GM21723 (cell line): ENCODE data around the gene ROM1.
A peak's percentile ranks its signal among the peaks of the same experiment; 100 is the strongest.
"Not testable (repeated sequence)": the region's sequence is repeated elsewhere in the genome, so short reads cannot be mapped to it uniquely, and the experiment has no call there.

Source experiments
- ATAC-seq: cut with Tn5 transposase; IDR thresholded peaks from one replicate; pipeline ENCODE4 v1.9.1; 2021; ENCODE audit warnings: mild to moderate bottlenecking, moderate library complexity; ENCODE audit not compliant: unreplicated experiment

ROM1 gene, protein sequence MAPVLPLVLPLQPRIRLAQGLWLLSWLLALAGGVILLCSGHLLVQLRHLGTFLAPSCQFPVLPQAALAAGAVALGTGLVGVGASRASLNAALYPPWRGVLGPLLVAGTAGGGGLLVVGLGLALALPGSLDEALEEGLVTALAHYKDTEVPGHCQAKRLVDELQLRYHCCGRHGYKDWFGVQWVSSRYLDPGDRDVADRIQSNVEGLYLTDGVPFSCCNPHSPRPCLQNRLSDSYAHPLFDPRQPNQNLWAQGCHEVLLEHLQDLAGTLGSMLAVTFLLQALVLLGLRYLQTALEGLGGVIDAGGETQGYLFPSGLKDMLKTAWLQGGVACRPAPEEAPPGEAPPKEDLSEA

DNA sequence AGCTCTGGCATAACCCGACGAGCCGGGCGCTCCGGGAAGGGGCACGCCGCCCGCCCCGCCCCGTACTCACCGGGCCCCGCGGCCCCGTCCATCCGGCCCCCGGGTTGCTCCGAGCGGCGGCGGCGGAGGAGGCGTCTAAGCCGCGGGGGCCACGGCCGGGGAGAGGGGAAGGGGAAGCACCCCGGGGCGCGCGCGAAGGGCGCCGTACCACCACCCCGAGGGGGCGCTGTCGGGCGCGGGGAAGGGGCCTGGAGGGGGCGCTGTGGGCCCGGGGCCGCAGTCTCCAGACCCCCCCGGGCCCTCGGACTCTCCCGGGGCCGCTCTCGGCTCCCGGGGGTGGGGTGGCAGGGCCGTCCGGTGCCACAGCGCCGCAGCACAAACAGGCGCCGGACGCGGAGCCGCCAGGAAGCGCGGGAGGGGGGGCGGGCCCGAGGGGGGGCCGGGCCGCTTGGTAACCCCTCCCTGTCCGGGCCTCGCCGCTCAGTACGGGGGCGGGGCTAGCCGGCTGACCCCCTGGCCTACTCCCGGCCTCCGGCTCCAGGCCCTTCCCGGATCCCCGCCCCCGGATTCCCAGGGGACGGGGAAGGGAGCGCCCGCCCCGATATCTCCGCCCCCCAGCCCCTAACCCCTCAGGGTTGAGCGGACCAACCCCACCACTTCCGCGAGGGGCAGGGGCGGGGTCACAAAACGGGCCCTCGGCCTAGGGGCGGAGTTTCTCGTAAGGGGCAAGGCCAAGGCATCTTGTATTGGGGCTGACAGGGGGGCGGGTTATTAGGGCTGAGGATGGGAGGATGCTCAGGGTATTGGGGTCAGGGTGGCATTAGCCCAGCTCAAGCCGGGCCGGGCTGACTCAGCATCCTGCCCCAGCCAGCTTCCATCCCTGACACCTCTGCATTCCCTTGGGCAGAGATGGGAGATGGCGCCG, at the start of gene ROM1, which contains the start of gene EML3:
Gene ROM1 (plus strand): TSS at position 892 of the 925 bp plus-strand sequence. CDS start 25 bp downstream, at position 917.
Gene EML3 (minus strand): TSS at position 410 of the 925 bp plus-strand sequence. CDS start 318 bp downstream, at position 92.
- ATAC-seq, result peak; percentile 74

DNA sequence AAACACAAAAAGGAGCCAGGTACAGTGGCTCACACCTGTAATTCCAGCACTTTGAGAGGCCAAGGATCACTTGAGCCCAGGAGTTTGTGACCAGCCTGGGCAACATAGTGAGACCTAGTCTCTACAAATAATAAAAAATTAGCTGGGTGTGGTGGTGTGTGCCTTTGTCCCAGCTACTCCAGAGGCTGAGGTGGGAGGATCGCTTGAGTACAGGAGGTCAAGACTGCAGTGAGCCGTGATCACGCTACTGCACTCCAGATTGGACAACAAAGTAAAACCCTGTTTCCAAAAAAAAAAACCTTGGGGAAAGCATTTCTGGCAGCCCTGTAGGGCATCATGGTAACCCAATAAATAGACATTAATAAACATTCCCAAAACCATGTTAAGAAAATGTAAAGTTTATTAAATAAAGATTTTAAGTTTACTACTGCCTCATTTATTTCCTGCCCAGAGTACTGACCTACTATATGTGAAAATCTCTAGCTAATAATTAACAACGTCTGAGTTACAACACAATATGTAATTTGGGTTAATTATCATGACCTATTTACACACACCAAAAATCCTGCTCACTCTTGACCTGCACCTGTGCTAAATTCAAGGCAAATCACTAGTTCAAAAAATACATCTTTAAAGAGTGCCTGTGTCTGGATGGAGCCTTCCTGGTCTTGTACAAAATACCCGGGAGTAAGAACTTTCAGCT, 47.8 kb upstream of the ROM1 start:
- ATAC-seq, result no peak

DNA sequence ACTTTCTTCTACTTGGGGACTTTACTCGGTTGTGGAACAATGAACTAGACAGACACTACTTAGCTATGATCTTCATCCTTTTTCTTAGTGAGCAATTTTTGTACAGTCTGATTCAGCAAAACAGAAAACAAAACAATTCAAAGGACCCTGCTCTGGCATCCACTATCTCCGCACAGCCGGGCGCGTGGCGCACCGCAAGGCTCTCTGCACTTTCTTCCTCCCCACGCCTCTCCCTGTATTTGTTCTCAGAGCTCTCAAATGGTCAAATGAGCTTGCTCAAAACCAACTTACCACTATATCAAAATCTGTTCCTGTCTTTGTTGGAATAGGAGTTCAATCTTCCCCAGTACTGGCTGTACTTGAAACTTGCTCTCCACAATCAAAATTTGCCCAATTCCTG, 46.8 kb upstream of the ROM1 start:
- ATAC-seq, result no peak

DNA sequence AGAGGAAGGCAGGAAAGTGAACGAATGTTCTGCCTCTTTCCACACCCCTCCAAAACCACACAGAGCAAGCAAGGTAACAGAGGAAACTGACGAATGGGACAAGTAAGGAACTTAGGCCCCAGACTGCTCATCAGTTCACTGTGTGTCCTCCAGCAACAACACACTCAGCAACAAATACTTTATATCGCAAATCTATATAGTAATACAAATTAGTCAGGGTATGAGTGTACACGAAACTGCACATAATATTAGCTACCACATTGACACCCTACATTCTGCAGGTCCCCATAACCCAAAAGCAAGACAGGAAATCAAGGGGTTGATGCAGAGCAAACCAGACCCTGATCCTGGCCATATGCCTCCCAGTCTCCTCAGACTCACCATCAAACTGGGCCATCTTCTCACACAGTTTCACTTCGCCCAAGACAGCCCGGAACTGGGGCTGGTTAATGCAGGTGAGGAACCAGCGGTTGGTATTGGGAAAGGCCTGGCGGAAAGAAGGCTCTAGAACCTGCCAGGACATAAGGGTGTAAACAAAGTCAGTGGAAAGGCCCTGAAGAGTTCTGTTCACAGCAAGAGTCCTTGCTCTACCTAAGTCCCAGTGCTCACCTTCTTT, 45.9 kb upstream of the ROM1 start:
- no peak for ATAC-seq

DNA sequence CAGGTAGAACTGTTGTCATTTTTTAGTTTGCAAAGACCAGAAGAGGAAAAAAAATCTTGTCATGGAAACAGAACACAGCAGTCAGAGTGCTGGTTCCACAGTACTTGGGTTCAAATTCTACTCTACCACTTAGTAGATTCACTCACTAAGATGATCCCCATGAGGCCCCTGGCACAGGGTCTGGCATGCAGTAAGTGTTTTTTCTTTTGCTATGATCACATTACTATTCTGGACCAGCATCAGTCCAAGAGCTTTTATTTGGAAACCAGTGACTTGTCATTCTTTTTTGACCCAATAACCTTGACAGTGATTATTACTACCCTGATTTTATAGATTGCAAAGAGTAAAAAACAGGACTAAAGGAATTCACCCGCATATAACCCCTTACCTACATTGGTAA, 43.4 kb upstream of the ROM1 start:
- ATAC-seq, result no peak

DNA sequence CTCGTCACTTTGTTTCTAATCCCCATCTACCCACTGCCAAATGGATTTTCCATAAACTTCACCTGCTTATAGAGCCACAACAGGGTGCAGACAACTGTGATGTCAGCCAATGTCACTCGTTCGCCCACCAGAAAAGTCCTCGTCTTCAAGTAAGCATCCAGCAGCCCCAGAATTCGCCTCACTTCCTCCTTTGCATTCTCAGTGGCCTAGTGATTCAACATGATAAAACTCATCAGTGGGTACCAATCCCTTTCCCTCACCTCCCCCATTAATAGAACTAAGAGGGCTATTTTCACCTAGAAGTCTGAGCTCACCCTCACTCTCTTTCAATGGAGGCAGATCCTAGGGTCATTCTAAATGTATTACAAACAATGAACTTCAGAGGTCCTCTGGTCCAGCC, 42.2 kb upstream of the ROM1 start:
- not testable (repeated sequence) for ATAC-seq

DNA sequence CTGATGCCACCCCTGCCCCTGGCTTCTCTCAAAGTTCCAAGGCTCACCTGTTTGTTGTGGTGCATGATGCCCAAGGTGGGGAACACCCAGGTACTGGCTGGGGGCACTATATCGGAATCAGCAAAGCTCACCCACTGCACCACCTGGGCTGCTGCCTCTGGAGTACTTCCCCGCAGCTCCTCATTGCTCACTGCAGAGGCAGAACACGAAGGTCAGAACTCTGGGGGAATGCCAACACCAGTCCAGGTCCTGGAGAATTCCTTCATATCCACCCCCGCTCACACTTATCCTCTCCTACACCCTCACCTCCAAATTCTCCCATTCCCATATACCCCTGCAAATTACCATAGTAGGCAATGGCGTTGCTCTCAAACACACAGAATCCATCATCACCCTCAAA, 41.6 kb upstream of the ROM1 start:
- not testable (repeated sequence) for ATAC-seq

DNA sequence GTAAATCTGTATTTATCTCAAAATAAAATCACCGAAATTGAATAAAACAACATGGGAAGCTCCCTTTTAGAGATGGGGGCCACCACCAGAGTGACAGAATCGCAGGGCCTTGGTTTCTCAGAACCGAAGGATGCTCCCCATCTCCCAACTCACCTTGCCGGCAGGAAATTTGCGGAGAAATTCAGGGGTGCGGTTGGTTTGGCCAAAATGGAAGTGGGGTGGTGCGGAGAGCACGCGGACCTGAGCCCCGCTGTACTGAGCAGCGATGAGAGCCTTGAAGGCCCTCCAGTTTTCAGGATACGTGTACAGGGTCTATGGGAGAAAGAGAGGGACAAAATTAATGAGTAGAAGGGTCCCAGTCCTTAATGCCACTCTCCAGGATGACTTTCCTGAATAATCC, 40.6 kb upstream of the ROM1 start:
- ATAC-seq, result no peak

DNA sequence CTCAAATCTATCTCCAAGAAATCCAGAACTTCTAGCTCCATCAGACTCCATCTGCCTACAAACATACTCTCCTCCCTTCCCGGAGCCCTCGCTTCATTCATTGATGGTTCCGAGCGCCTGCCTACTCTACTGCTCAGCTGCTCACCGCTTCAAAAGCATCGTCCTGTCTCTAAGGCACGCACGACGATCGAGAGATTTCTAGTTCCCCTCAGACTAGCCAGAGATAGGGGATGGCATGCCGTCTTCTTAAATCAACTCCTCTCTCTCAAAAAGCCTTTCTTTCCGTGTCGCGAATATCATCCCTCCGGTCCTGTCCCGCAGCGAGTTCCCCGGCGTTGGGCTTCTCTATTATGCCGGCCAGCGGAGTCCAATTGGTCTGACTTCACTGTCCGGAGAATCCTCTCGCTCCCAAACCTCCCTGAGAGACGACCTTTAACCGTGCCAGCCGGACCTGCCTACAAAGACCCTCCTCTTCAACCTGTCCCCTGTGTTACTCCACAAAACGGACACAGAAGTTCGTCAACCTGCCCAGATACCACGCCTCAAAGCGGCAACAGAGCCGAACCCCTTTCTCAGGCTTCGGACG, 40.0 kb upstream of the ROM1 start:
- no peak for ATAC-seq

DNA sequence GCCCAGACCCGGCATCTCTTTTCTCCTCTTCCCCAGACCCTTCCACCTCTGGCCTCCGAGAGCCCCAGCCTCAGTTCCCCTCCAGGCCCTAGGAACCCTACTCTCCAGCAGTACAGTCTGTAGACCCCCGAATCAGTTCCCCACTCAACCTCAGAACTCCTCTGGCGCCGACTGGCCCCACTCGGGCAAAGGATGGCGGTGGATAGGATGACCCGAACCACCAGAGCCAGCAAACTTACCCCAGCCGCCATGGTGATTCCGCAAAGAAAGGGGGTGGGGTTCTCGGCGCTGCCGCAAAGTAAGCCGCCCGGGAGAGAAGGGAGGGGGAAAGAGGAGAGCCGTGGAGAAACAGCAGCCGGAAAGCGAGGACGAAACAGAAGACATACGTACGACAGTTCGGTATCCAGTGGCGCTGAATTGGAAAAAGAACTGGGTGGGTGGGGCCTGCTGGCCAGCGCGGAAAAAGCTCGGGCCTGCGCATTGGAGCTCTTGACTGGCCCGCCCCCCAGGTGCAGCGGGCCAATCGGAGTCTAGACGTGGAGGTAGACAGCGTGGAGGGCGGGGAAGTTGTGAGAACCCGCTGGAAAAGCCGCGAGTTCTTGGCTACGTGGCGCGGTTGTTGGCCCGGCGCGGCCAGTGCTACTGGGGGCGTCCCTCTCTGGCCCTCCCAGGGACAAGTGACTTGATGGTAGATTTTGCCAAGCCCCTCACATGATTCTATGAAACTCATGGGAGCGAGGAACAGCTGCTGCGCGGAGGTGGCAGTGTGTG, 39.3 kb upstream of the ROM1 start, which contains the start of gene EEF1G:
Gene EEF1G (minus strand): TSS at position 300 of the 771 bp plus-strand sequence. CDS start 49 bp downstream, at position 251.
- peak; percentile 84 for ATAC-seq

DNA sequence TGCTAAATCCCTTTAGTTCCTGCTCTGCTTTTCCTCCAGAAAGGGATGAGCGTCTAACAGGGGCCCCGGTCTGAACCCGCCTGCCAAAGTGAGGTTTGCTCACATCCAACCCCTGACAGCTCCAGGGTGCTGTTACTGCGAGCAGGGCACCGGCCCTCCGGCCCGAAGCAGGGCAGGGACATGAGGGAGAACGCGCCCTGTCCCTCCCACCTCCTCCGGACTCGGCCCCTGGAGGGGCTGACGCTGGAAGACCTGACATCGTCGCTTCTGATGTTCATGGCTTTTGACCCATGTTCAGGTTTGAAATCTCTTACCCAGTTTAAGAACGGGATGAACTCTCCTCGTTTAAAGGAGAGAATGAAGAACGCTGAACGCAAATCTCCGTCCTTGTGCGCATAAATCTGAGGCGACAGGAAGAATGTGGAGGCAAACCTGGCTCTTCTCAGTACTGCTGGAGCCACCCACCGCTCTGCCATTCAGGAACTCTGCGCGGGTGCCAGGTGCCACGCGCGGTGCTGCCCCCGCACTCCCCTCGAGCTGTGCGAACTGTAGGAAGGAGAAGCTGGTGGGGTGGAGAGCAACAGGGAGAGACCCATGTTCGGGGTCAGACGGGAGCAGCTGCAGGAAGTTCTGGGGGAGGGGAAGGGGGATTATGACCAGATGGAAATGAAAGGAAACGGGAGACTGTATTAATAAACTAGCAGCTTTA, 38.5 kb upstream of the ROM1 start:
- no peak for ATAC-seq

DNA sequence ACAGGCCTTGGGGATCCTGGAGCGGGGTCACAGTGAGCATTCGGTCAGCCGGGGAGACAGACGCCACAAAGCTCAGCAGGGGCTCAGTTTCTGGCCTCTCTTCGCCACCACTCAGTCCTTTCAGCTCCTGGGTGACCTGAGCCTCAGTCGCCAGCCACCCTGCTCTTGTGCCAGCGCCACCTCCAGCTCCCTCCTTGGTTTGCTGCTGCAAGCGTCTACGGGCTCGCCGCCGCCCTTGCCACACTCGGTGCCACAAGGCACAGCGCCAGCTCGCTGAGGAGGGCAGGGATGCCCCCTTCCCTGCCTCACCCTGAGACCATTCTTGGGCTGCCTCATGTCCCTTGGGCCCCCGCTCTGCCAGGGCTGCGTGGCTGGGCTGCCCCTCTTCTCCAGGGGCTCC, 37.9 kb upstream of the ROM1 start:
- no peak for ATAC-seq

DNA sequence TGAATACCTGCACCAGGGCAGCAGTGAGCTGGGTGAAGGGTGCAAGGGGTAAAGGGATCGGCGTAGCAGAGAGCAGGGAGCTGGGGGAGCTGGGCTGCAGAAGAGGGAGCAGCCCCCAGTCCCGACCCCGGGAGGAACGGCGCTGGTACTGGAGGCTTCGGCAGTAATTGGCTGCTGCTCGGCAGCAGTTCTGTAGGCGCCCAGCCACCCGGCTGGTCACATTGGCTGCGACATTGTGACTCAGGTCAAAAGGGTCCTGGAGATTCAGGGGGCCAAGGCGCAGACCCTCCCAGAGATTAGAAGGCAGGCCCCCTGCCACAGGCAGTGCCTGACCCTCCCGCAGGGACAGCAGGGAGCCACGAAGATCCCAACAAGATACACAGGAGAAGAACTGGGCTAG, 37.2 kb upstream of the ROM1 start:
- no peak for ATAC-seq

DNA sequence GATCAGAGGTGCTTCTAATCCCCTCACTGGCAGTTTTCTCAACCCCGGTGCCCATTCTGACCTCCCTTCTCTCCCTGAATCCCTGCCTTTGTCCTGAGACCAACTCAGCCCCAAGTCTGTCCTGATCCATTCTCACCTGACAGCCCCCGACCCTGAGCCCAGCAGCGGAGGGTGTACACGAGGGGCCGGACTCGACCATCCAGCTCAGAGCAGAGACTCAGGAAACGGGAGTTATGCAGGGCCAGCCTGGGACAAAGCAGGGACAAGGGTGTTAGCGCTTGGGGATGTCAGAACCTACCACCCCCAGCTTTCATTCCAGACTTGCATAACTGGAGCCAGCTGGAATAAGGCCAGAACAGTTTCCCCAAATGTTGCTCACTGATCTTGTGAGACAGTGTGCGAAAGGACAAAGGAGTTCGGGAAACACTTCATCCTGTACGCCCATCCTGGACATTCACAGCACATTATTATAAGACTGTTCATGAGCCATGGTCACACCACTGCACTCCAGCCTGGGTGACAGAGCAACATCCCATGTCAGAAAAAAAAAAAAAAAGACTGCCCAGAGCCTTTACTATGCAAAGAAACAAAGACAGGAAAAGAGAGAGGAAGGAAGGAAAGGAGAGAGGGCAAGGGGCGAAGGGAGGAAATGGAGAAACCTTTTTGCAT, 35.9 kb upstream of the ROM1 start:
- ATAC-seq, result no peak

DNA sequence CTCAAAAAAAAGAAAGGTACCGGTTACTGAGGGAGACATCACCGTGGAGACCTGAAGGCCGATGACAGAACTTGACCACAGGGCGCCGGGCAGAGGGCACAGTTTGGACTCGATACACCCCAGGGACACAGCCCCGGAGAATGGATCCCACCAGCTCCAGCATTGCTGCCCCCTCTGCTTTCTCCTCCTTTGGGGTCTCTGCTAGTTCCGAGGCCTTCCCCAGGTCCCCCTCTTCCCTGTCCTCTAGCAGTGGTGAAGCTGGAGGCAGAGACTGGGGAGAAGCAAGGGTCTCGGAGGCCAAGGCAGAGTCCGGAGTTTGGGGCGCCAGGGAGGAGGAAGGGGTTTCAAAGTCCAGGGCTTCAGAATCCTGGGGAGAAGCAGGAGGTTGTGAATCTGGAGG, 34.5 kb upstream of the ROM1 start:
- no peak for ATAC-seq

DNA sequence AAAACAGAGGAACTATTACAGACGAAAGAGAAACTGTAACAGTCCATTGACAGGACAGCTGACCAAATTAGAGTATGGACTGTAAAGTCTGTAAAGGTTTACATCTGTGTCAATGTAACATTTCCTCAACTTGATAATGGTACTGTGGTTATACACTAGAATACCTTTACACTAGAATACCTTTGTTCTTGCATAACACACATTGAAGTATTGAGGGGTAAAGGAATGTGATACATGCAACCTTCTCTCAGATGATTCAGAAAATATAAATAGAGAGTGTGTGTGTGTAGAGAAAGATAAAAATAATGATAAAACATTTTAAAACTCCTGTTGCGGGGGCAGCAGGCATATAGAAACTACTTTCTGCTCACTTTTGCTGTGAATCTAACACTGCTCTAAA, 33.8 kb upstream of the ROM1 start:
- ATAC-seq, result no peak

DNA sequence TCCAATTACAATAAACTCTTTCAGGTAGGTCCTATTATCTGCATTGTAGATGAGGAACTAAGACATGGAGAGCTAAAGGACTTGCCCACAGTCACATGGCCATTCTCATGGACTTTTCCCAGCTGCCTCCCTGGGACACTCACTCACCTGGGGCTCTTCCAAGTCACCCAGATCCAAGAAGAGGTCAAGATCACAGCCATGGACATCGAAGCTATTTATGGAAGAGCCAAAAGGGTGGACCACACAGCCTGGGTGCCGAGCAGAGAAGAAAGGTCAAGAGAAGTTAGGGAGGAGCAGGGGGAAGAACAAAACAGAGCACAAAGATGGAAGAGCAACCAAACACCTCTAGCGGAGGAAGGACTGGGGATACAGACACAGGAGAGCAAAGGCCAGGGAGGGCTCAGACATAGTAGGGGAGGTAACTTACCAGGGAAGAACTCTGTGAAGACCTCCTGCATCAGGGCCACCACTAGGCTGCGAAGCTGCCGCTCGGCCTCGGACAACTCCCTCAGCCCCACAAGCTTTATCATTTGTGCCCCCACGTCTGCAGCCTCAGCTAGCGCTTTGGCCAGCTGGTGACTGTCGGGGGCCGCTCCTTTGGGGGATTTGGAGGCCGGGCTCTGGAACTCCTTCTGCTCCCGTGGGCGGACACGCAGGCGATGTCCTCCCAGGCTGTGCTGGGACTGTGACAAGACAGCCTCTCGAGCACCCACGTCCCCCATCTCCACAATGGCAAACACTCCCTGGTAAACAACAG, 31.9 kb upstream of the ROM1 start:
- ATAC-seq, result no peak

DNA sequence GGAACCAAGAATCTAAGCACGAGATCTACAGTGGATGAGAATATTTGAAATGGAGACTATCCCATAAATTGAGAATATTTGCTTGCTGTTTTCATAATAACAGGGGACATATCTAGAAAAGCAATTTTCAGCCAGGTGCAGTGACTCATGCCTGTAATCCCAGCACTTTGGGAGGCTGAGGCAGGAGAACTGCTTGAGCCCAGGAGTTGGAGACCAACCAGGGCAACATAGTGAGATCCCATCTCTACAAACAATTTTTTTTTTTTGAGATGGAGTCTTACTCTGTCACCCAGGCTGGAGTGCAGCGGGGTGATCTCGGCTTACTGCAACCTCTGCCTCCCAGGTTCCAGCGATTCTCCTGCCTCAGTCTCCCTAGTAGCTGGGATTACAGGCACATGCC, 31.3 kb upstream of the ROM1 start:
- not testable (repeated sequence) for ATAC-seq
